Measurements from ENCODE around the gene TERC. TPM values are rescaled to one million over a fixed set of nuclear protein-coding genes. Genes with fewer than 3 reads are reported as not detected.
A peak's percentile ranks its signal among the peaks of the same experiment; 100 is the strongest.

The TERC gene
- total RNA-seq, 4 donors from 2014 or later: 33.2 to 61.7 (median 49.7) TPM

GRCh38 chr3:169774186-169774585 lies 9.3 kb upstream of the TERC start:
- H3K4me3 ChIP-seq: peak overlapping the region; percentile 74
- H3K4me1 ChIP-seq: peaks cover 26% of the 10 kb centered on the region
- DNase-seq (ENCODE audit: low spot score in 2 of 2): no peak
- no peak for TF ChIP-seq POLR2AphosphoS5 (IDR thresholded peaks at IDR 0.05)
- TF ChIP-seq EP300 (IDR thresholded peaks at IDR 0.05): no peak
- TF ChIP-seq, protein P1, sequence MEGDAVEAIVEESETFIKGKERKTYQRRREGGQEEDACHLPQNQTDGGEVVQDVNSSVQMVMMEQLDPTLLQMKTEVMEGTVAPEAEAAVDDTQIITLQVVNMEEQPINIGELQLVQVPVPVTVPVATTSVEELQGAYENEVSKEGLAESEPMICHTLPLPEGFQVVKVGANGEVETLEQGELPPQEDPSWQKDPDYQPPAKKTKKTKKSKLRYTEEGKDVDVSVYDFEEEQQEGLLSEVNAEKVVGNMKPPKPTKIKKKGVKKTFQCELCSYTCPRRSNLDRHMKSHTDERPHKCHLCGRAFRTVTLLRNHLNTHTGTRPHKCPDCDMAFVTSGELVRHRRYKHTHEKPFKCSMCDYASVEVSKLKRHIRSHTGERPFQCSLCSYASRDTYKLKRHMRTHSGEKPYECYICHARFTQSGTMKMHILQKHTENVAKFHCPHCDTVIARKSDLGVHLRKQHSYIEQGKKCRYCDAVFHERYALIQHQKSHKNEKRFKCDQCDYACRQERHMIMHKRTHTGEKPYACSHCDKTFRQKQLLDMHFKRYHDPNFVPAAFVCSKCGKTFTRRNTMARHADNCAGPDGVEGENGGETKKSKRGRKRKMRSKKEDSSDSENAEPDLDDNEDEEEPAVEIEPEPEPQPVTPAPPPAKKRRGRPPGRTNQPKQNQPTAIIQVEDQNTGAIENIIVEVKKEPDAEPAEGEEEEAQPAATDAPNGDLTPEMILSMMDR (IDR thresholded peaks at IDR 0.05): no peak
- no peak for TF ChIP-seq POLR2A (IDR thresholded peaks at IDR 0.05)
- no peak overlapping the region for H3K27ac ChIP-seq
- no peaks in the 10 kb centered on the region for H3K27me3 ChIP-seq
- peaks cover 23% of the 10 kb centered on the region for H3K36me3 ChIP-seq
- no peaks in the 10 kb centered on the region for H3K9me3 ChIP-seq
- 38% methylated on average over 5 of the region's 5 CpGs for WGBS

GRCh38 chr3:169772897-169773816 lies 8.3 kb upstream of the TERC start, which contains the start of gene MYNN:
Gene MYNN, plus strand, starts transcription at chr3:169773396. Its CDS starts 900 bp downstream, at chr3:169774296.
- Histone ChIP-seq H3K27ac (peak within 1 kb of the TSS; percentile 99), H3K4me3 (peak within 1 kb of the TSS; percentile 74), H3K27me3 (no peaks in the 10 kb centered on the region), H3K36me3 (peaks cover 13% of the 10 kb centered on the region), H3K9me3 (no peaks in the 10 kb centered on the region), H3K4me1 (peaks cover 26% of the 10 kb centered on the region)
- WGBS: under 1% methylated on average over 18 of the region's 61 CpGs
- DNase-seq (ENCODE audit: low spot score in 2 of 2): peak; percentile 96
- TF ChIP-seq, protein P1 (IDR thresholded peaks at IDR 0.05): peak in 1 of 2 donors; percentile 27
- TF ChIP-seq EP300 (IDR thresholded peaks at IDR 0.05) (no peak), POLR2AphosphoS5 (IDR thresholded peaks at IDR 0.05) (peak; percentile 95 to 98 (median 96)), POLR2A (IDR thresholded peaks at IDR 0.05) (peak; percentile 95 to 98)

GRCh38 chr3:169772305-169772896 lies 7.5 kb upstream of the TERC start:
- Histone ChIP-seq H3K27me3 (no peaks in the 10 kb centered on the region), H3K36me3 (peaks cover 6% of the 10 kb centered on the region), H3K4me3 (peak overlapping the region; percentile 74), H3K4me1 (peaks cover 26% of the 10 kb centered on the region), H3K27ac (peak overlapping the region; percentile 99), H3K9me3 (no peaks in the 10 kb centered on the region)
- TF ChIP-seq POLR2AphosphoS5 (IDR thresholded peaks at IDR 0.05): peak in 1 of 3 donors; percentile 2
- TF ChIP-seq, protein P1 (IDR thresholded peaks at IDR 0.05): no peak
- TF ChIP-seq EP300 (IDR thresholded peaks at IDR 0.05): no peak
- TF ChIP-seq POLR2A (IDR thresholded peaks at IDR 0.05): no peak
- WGBS: under 1% methylated on average over 15 of the region's 15 CpGs
- no peak for DNase-seq (ENCODE audit: low spot score in 2 of 2)

- H3K27ac ChIP-seq: peak overlapping the region; percentile 99
- peaks cover under 1% of the 10 kb centered on the region for H3K36me3 ChIP-seq
- DNase-seq (ENCODE audit: low spot score in 2 of 2): peak in 1 of 2 donors; percentile 61
- peaks cover 26% of the 10 kb centered on the region for H3K4me1 ChIP-seq
- TF ChIP-seq POLR2AphosphoS5 (IDR thresholded peaks at IDR 0.05): peak in 1 of 3 donors; percentile 11
- no peak for TF ChIP-seq EP300 (IDR thresholded peaks at IDR 0.05)
- H3K9me3 ChIP-seq: no peaks in the 10 kb centered on the region
- H3K27me3 ChIP-seq: no peaks in the 10 kb centered on the region
- H3K4me3 ChIP-seq: peak overlapping the region; percentile 74
- under 1% methylated on average over 27 of the region's 27 CpGs for WGBS
These were observed 6.8 kb upstream of the TERC start for GRCh38 chr3:169771497-169772304.

Data from suprapubic skin (tissue), 4 donors.